HepG2 (cell line): ENCODE results near the gene GIN1.
"Not testable (repeated sequence)": the region's sequence is repeated elsewhere in the genome, so short reads cannot be mapped to it uniquely, and the experiment has no call there.

Experiments used
- NFE2 ChIP-seq: sonication (generic); formaldehyde crosslinking; IDR thresholded peaks from 2 replicates; pipeline ENCODE4 v1.4.0; 2020; ENCODE audit warnings: missing genetic modification reagents
- POLR2A ChIP-seq, 2 experiments: IDR thresholded peaks; 2 replicates each; pipeline ENCODE4 v1.6.1; 2011; ENCODE audit warnings: low read depth in 2 of 2, low read length in 2 of 2, mild to moderate bottlenecking in 1 of 2, moderate library complexity in 1 of 2; ENCODE audit not compliant: insufficient read depth in 1 of 2
- SOX6 ChIP-seq, 2 experiments: fragments of 450-650 bp in 1 of 2; sonication (generic) in 1 of 2; formaldehyde crosslinking in 1 of 2; IDR thresholded peaks; 2 replicates each; pipeline versions ENCODE4 v1.4.0 to v1.6.1; 2017 to 2020; ENCODE audit warnings: antibody characterized with exemption in 1 of 2, mild to moderate bottlenecking in 1 of 2, missing genetic modification reagents in 1 of 2
- TMF1 ChIP-seq: sonication (generic); formaldehyde crosslinking; IDR thresholded peaks from 2 replicates; pipeline ENCODE4 v1.8.1; 2022; ENCODE audit warnings: low read depth, missing genetic modification reagents
- U2AF1 ChIP-seq: fragments of 200-400 bp; formaldehyde crosslinking; optimal IDR thresholded peaks from 2 replicates; pipeline ENCODE3; 2017; ENCODE audit warnings: mild to moderate bottlenecking, low read depth, low read length
- ZNF207 ChIP-seq: fragments of 450-650 bp; IDR thresholded peaks from 2 replicates; pipeline ENCODE4 v1.6.1; 2016; ENCODE audit warnings: antibody characterized with exemption, borderline replicate concordance

DNA sequence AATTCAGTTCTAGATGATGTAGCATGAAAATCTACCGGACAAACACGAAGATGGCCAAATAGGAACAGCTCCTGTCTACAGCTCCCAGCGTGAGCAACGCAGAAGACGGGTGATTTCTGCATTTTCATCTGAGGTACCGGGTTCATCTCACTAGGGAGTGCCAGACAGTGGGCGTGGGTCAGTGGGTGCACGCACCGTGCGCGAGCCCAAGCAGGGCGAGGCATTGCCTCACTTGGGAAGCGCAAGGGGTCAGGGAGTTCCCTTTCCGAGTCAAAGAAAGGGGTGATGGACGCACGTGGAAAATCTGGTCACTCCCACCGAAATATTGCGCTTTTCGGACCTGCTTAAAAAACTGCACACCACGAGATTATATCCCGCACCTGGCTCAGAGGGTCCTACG lies 73.2 kb downstream of the GIN1 start:
- TF ChIP-seq SOX6 (IDR thresholded peaks at IDR 0.05); SOX6 (CRISPR knock-in tag; IDR thresholded peaks at IDR 0.05); ZNF207; NFE2 (CRISPR knock-in tag); U2AF1; TMF1 (CRISPR knock-in tag); POLR2A (IDR thresholded peaks at IDR 0.05; ENCODE audit: insufficient read depth in 1 of 2, low read depth in 2 of 2, low read length in 2 of 2): not testable (repeated sequence)
